Measurements from ENCODE around the gene GOLGA8F.
"Not testable (repeated sequence)": the region's sequence is repeated elsewhere in the genome, so short reads cannot be mapped to it uniquely, and the experiment has no call there.

Gene GOLGA8F, protein sequence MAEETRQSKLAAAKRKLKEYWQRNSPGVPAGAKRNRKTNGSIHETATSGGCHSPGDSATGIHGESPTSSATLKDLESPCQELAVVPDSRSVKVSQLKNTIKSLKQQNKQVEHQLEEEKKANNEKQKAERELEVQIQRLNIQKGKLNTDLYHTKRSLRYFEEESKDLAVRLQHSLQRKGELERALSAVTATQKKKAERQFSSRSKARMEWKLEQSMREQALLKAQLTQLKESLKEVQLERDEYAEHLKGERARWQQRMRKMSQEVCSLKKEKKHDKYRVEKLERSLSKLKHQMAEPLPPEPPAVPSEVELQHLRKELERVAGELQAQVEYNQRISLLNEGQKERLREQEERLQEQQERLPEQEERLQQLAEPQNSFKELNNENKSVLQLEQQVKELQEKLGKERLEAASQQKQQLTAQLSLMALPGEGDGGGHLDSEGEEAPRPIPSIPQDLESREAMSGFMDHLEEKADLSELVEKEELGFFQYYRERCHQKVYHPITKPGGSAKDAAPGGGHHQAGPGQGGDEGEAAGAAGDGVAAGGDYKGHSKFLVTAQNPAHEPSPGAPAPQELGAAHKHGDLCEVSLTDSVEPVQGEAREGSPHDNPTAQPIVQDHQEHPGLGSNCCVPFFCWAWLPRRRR

DNA sequence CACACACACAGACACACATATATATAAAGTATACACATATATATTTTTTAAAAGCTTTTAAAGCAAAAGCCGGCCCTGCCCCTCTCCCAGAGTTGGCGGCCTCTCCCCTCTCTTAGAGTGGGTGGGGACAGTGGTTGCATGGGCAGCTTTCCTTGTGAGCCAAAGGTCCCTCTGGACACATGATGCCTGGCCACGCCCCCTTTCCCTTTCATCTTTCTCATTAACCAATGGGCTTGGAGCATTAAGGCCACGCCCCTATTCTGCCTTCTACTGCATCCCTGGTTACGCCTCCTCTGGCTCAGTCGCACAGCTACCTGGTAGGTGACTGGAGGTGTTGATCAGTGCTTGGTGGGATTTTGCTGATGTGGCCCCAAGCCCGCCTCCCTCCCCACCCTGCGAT, at the start of gene GOLGA8F:
GOLGA8F (plus strand) TSS at position 301 of the 400 bp plus-strand sequence; CDS start at position 399, 98 bp downstream.
- DNase-seq: not testable (repeated sequence)

DNA sequence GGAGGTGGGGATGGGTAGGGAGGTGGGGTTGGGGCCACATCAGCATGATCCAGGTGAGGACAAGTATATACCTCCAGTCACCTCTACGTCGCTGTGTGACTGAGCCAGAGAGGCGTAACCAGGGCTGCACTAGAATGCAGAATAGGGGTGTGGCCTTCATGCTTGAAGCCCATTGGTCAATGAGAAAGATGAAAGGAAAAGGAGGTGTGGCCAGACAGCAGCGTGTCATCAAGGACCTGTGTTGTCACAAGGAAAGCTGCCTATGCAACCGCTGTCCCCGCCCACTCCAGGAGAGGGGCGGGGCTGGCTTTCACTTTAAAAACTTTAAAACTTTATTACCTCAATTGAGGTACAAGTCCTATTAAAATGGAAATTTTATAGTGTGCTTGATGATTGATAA, 20.5 kb upstream of the GOLGA8F start, which contains the start of gene GOLGA6L24:
GOLGA6L24 (minus strand) TSS at position 101 of the 400 bp plus-strand sequence; CDS start at position 40, 61 bp downstream.
- not testable (repeated sequence) for DNase-seq

DNA sequence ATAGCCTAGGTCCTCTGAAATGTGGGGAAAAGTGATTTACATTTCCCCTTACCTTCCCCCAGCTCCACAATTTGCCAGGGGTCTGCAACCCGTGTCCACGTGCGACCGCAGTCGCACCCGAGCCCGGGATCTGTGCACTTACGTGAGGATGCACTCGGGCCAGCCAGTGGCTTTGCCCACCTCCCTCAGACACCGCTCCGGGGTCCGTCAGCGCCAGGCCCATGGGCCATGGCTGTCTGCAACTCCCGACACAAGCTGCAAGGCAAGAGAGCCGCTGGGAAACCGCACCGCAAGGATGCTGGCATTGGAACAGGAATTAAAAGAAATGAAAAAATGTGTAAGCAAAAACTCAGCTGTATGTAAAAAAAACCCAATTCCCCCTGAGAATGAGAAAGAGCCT, 13.0 kb upstream of the GOLGA8F start:
- DNase-seq: not testable (repeated sequence)

DNA sequence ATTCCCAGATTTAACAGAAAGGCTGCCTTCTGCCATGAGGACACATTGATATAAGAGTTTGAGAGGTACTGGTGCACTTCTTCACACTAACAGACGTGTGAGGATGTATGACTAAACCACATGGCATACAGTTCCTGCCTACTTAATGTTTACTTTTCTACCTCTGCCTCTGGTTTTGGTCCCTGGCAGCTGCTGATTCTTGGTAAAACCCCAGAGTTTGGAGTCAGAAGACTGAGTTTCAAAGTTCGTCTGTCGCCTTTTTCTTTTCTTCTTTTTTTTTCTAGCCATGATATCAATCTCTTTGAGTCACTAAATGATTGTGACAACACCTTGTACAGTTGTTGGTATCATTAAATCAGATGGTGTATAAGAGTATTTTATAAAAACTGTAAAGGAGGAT, 1.6 kb downstream of the GOLGA8F start:
- not testable (repeated sequence) for DNase-seq

DNA sequence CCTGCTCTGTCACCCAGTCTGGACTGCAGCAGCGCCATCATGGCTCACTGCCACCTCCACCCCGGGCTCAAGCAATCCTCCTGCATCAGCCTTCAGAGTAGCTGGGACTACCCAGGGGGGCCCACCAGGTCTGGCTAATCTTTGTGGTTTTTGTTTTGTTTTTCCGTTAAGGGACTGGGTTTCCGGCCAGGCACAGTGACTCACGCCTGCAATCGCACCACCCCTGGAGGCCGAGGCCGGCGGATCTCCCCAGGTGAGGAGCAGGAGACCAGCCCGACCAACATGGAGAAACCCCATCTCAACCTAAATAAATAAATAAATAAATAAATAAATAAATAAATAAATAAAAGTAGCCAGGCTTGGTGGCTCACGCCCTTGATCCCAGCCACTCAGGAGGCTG, 17.6 kb downstream of the GOLGA8F start:
- not testable (repeated sequence) for DNase-seq

DNA sequence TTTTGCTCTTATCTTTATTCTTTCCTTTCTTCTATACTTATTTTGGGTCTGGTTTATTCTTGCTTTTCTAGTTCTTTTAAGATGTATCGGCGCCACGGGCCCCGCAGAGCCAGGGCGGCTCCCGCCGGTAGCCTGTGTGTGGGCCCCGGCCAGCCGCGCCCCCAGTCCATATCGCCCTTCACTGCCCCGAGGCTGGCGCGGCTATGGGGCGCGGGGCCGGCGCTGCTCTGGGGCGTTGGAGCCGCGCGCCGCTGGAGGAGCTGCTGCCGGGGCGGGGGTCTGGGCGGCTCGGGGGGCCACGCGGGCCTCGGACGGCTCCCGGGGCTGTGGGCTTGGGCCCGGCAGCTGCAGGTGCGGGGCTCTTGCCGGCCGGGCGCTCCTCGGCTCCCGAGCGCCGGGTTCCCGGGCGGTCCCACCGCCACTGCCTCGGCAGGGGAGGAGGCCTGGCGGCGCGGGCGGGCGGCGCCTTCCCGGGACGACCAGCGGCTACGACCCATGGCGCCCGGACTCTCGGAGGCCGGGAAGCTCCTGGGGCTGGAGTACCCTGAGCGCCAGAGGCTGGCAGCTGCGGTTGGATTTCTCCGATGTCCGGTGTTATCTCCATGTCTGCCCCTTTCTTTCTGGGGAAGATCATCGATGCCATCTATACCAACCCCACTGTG, 24.4 kb downstream of the GOLGA8F start:
- not testable (repeated sequence) for DNase-seq

DNA sequence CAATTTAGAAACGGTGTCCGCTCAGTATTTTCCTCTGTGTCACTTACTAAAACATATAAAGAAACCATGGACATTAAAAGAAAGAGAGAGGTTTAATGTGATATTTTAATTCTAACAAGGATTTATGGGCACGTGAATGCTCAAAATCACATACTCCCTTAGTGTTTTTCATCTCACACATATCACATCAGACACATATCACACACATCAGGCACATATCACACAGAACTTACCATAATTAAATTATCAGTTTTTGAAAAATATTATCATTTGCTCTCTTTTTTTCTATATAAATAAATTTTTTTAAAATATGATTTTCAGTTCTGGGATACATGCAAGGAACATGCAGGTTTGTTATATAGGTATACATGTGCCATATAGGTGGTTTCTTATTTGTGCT, 42.0 kb downstream of the GOLGA8F start:
- not testable (repeated sequence) for DNase-seq

DNA sequence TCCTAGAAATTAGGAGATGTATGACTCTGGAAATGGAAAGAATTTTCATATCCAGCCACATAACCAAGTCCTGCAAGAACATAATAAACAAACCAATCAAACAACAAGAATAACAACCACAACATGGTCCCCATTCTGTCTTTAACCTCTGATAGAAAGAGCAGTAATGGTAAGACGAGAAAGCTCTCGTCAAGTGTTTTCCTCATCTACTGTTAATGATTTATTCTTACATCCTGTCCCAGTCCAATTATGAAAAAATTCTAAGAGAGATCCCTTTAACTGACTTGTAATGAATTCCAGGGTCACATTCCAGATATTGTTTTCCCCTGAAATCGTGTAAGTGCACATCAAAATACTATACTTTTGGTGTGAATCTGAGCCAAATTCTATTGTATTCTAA, 57.1 kb downstream of the GOLGA8F start:
- not testable (repeated sequence) for DNase-seq
